Lung (tissue), 12 donors: ENCODE results near the gene COL18A1. TPM values are rescaled to one million over a fixed set of nuclear protein-coding genes. Genes with fewer than 3 reads are reported as not detected.

Experiments
- ATAC-seq: fragments of 200-7000 bp; cut with Tn5 transposase; one replicate; pipeline ENCODE4 v1.9.1; 2020; ENCODE audit warnings: moderate number of reproducible peaks; ENCODE audit not compliant: insufficient read depth, low FRiP score
- DNase-seq, 3 donors: peaks; one replicate each; pipeline ENCODE4 v3.0.0-alpha.2; 2013 to 2017
- H3K27ac ChIP-seq, 2 donors: one replicate each; pipeline ENCODE4 v1.5.1; 2013; ENCODE audit warnings: mild to moderate bottlenecking in 2 of 2, moderate library complexity in 2 of 2, control low read depth in 1 of 2, inconsistent platforms in 1 of 2, low read depth in 1 of 2, low read length in 1 of 2
- H3K27me3 ChIP-seq, 3 donors: one replicate each; pipeline ENCODE4 v1.5.1; 2013; ENCODE audit warnings: low read length in 2 of 3; ENCODE audit not compliant: control insufficient read depth in 3 of 3, insufficient read depth in 3 of 3
- H3K36me3 ChIP-seq, 4 donors: one replicate each; pipeline ENCODE4 v1.5.1; 2013; ENCODE audit warnings: low read length in 4 of 4, mild to moderate bottlenecking in 1 of 4, moderate library complexity in 1 of 4; ENCODE audit not compliant: control insufficient read depth in 4 of 4, insufficient read depth in 4 of 4
- H3K4me1 ChIP-seq, 5 donors: one replicate each; pipeline ENCODE4 v1.5.1; 2013; ENCODE audit warnings: low read length in 5 of 5, mild to moderate bottlenecking in 2 of 5, moderate library complexity in 1 of 5; ENCODE audit not compliant: control insufficient read depth in 5 of 5, insufficient read depth in 5 of 5
- H3K4me3 ChIP-seq: one replicate; pipeline ENCODE4 v1.5.1; 2013; ENCODE audit warnings: mild to moderate bottlenecking, control low read depth, moderate library complexity
- H3K9ac ChIP-seq, 2 donors: one replicate each; pipeline ENCODE4 v1.5.1; 2013; ENCODE audit warnings: low read length in 2 of 2, control low read depth in 1 of 2; ENCODE audit not compliant: insufficient read depth in 1 of 2
- H3K9me3 ChIP-seq, 4 donors: one replicate each; pipeline ENCODE4 v1.5.1; 2013; ENCODE audit warnings: low read length in 3 of 4, mild to moderate bottlenecking in 1 of 4, moderate library complexity in 1 of 4; ENCODE audit not compliant: control insufficient read depth in 4 of 4, insufficient read depth in 3 of 4
- CTCF ChIP-seq: IDR thresholded peaks from 2 replicates; pipeline ENCODE4 v1.5.1; 2012; ENCODE audit warnings: mild to moderate bottlenecking; ENCODE audit errors: control extremely low read depth, extremely low read depth
- WGBS, 2 donors: extraction: QIAGEN DNeasy Blood & Tissue Kit; methylation state at CpG; one replicate each; pipeline ENCODE4 v1.1.7; 2013; 5-methylcytosine and 5-hydroxymethylcytosine counted together
- polyA plus RNA-seq, 2 donors: library from polyadenylated mRNA; stranded (reverse); fragments of 200-250 nt; gene quantifications; one replicate each; pipeline ENCODE4 v1.2.1, GENCODE V29; 2013
- total RNA-seq, 2 donors: library from RNA; depleted of rRNA in 1 of 2; stranded (reverse); fragments of >200 nt in 1 of 2; gene quantifications; one replicate each; pipeline ENCODE4 v1.2.1, GENCODE V29; 2014 to 2021
- donor health status: control.
- donor health status: control.
- donor health status: Bipolar disorder and iron deficiency.
- donor health status: healthy.
- donor health status: DM: yes; HTN: yes; CAD: no.

COL18A1 gene
- total and polyA plus RNA-seq, 4 donors, result 42.7 to 102 (median 45.8) TPM

- Histone ChIP-seq H3K4me3 (no peak overlapping the region), H3K36me3 (no peaks in the 10 kb centered on the region), H3K9me3 (no peaks in the 10 kb centered on the region), H3K27ac (no peak overlapping the region), H3K9ac (no peak overlapping the region), H3K4me1 (peaks cover 0 to 28% (median 8%) of the 10 kb centered on the region in 5 donors), H3K27me3 (no peaks in the 10 kb centered on the region)
- WGBS, 2 donors, result 70 to 76% methylated on average over 8 of the region's 8 CpGs
- peak in 1 of 3 donors; percentile 8 for DNase-seq
- no peak for TF ChIP-seq CTCF
- ATAC-seq, result no peak
Observed at GRCh38 chr21:45416620-45417019, 11.7 kb downstream of the COL18A1 start.

- Histone ChIP-seq H3K9ac (no peak overlapping the region), H3K4me3 (no peak overlapping the region), H3K27ac (no peak overlapping the region), H3K4me1 (peaks cover 0 to 35% (median 5%) of the 10 kb centered on the region in 5 donors), H3K9me3 (no peaks in the 10 kb centered on the region), H3K27me3 (no peaks in the 10 kb centered on the region), H3K36me3 (no peaks in the 10 kb centered on the region)
- ATAC-seq (no peak), DNase-seq (peak in 1 of 3 donors; percentile 11)
- WGBS, 2 donors, result 84 to 87% methylated on average over 22 of the region's 22 CpGs
- no peak for TF ChIP-seq CTCF
Observed at GRCh38 chr21:45417256-45417950, 12.4 kb downstream of the COL18A1 start.

- Histone ChIP-seq H3K9ac (no peak overlapping the region), H3K4me1 (peaks cover 0 to 30% (median 5%) of the 10 kb centered on the region in 5 donors), H3K27me3 (no peaks in the 10 kb centered on the region), H3K27ac (no peak overlapping the region), H3K36me3 (no peaks in the 10 kb centered on the region), H3K9me3 (no peaks in the 10 kb centered on the region), H3K4me3 (no peak overlapping the region)
- ATAC-seq (no peak), DNase-seq (peak in 1 of 3 donors; percentile 11)
- 86 to 89% methylated on average over 20 of the region's 20 CpGs for WGBS, 2 donors
- TF ChIP-seq CTCF, result no peak
Observed at GRCh38 chr21:45417951-45418300, 13.0 kb downstream of the COL18A1 start.
